Loucy (cell line): ENCODE data around the gene ACTG1.

Experiments
- CTCF ChIP-seq: fragments of 200-600 bp; sonication (generic); conservative IDR thresholded peaks from 2 replicates; pipeline ENCODE4 v1.5.1; 2014; ENCODE audit warnings: mild to moderate bottlenecking, antibody characterized with exemption, low read length
- EZH2phosphoT487 ChIP-seq: fragments of 200-600 bp; IDR thresholded peaks from 2 replicates; pipeline ENCODE4 v1.6.1; 2018; ENCODE audit warnings: antibody characterized with exemption, mild to moderate bottlenecking, moderate library complexity, borderline replicate concordance

- TF ChIP-seq CTCF (no peak), EZH2phosphoT487 (no peak)
These were observed 9.0 kb downstream of the ACTG1 start for GRCh38 chr17:81503619-81504018.
